NB4 (cell line): ENCODE data around the gene RTP3.

Source experiments
- POLR2A ChIP-seq: IDR thresholded peaks from 2 replicates; pipeline ENCODE4 v1.6.1; 2011; ENCODE audit warnings: mild to moderate bottlenecking; ENCODE audit not compliant: insufficient read length; ENCODE audit errors: extremely low read depth
- TF ChIP-seq, protein P1 (sequence below): IDR thresholded peaks from one replicate; pipeline ENCODE4 v1.5.1; 2012; ENCODE audit warnings: low read depth, low read length

DNA sequence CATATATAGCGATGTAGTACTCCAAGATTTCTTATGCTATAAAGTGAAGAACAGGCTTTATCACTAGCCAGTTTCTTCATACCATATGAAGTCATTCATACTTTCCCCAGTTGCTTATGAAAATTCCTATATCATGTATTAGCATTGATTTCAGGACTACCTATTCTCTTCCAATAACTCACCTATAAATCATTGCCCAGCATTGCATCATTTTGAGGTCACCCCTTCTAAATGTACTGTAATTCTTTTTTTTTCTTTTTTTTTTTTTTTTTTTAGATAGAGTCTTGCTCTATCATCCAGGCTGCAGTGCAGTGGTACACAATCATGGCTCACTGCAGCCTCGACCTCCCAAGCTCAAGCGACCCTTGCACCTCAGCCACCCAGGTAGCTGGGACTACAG lies 27.1 kb downstream of the RTP3 start:
- TF ChIP-seq, protein P1, sequence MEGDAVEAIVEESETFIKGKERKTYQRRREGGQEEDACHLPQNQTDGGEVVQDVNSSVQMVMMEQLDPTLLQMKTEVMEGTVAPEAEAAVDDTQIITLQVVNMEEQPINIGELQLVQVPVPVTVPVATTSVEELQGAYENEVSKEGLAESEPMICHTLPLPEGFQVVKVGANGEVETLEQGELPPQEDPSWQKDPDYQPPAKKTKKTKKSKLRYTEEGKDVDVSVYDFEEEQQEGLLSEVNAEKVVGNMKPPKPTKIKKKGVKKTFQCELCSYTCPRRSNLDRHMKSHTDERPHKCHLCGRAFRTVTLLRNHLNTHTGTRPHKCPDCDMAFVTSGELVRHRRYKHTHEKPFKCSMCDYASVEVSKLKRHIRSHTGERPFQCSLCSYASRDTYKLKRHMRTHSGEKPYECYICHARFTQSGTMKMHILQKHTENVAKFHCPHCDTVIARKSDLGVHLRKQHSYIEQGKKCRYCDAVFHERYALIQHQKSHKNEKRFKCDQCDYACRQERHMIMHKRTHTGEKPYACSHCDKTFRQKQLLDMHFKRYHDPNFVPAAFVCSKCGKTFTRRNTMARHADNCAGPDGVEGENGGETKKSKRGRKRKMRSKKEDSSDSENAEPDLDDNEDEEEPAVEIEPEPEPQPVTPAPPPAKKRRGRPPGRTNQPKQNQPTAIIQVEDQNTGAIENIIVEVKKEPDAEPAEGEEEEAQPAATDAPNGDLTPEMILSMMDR = no peak
- TF ChIP-seq POLR2A = no peak
